Hippocampal formation (tissue), 2 donors: ENCODE measurements around the gene WEE2.

ENCODE experiments used
- DNase-seq, 2 donors: peaks; one replicate each; lab custom pipeline; 2025; lab: John Stamatoyannopoulos, UW

The WEE2 gene

DNA sequence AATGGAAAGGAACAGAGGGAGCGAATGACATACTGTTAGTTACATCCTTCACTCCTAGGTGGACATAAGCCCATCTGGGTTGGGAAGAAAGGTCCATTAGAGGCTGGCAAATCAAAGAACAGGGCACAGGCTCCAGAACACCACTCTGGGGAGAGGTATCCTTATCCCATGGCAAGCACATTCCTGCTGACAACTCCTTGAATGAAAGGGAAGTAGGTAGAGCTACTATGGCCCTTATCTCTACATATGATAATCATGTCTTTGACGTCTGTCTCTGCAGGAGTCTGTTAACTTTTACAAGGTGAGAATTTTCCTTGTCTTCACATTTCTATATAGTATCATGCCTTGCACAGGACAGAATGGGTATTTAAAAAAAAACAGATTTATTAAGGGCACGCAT, 16.6 kb upstream of the WEE2 start:
- DNase-seq: no peak

DNA sequence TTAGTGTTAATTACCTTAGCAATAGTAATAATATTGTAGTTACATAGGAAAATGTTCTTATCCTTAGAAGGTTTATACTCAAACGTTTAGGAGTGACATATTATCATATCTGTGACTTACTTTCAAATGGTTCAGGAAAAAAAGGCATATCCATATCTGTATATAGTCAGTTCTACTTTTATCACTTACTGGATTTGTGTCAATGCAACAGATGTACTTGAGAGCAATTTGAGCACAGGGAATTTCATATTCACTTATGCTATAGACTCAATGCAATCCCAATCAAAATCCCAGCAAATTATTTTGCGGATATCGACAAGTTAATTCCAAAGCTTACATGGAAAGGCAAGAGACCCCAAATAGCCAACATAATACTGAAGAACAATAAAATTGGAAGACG, 16.2 kb upstream of the WEE2 start:
- no peak for DNase-seq

DNA sequence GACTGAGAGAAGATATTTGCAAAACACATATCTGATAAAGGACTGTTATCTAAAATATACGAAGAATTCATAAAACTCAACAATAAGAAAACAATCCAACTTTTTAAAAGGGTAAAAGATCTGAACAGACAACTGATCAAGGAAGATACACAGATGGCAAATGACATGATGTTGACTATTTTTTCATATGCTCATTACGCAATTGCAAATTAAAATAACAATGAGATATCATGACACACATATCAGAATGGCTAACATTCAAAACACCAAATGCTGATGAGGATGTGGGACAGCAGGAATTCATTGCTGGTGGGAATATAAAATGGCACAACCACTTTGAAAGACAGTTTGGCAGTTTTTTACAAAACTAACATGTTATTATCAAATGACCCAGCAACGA, 15.1 kb upstream of the WEE2 start:
- no peak for DNase-seq

DNA sequence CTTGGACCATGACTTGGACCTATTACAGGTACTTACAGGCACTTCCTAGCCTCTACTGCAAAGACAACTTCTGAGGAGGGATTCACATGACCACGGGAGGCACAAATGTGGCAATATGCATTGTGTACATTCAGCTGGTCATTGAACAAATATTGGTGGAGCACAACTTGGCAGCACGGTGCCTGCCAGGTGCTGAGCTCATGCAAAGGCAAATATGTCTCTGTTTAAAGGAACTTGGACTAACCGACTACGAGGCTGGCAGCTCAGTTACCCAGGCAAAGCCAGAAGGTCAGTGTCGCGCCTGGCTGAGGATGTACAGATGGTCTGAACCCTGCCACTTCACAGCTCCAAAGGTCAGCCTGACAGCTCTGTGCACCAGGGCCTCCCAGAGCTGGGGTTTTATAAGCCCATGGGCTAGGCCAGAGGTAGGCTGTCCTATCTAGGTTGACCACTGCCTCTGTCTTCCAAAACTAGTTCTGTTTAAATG, 12.3 kb upstream of the WEE2 start:
- DNase-seq: no peak

DNA sequence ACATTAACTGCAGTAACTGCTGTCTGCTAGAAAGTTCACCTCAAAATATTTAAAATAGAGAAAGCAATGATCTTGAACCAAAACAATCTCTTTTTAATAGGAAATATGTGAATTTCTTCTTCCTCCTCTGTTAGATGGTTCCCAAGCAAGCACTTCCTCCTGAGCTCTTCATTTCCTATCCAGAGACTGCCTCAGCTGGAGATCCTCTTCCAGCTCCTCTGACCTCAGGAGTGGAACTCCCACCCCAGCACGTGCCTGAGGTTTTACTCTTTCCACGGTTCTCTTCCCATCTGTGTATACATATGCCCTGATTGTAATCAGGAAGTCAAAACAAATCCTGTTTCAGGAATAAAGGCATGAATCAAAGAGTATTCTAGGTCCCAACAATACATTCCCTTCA, 11.8 kb upstream of the WEE2 start:
- no peak for DNase-seq

DNA sequence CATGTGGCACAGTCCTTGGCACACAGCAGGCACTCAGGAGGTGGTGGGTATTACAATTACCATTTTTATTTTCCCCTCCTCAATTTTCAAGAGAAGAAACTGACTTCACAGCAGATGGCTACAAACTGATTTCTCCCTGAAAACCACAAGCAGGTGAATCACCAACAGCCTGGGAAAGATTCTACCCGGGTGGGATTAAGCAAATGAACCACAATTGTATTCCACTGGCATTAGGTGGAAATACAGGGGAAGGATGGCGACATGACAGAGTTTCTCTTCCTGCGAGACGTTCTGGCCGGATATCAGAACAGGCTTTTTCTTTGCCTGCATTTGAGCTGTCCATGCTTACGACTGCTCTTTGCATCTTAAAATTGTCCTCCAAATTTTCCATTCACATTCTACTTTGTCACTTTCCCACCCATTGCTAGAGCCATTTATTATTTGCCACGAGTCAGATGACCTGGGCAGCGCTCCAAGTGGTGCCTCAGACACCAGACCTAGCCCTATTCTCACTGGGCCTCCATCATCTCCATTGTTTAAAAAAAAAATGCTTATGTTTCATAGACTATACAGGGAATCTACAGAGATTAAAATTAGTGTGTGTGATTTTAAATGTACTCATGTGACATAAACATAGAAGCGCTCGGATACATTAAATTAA, 10.8 kb upstream of the WEE2 start:
- DNase-seq: peak; percentile 35 to 70

DNA sequence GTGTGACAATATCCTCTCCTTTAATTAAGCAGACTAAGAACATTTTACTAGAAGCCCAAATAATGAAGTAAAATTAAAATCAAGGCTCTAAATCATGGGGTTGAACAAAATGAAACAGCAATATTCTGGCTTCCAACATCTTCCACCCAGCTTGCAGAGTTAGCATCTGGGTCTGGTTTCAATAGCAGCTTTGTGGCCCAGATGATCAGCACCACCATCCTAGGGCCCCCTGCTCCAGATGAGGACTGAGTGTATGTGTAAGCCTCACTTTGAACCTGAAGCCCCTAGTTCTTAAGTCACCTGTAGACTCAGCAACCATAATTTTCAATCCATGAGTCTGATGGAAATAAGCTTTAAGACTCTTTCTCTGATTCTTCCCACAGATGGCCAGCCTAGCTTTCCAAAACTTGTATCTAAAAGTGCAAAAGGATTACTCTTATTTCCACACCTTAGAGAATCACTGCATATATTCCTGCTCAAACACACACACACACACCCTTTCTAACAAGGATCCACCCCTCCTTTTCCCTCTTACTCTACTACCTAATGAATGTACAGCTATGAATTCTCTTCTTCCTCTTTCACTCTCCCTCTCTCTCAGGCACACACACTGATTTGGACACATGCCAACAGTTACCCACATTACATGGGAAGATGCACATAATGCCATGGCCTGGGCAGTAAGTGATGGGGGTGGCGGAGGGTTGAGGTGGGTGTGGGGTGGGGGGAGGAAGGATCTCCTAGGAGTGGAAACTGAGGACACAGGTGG, 9.7 kb upstream of the WEE2 start:
- DNase-seq: no peak

DNA sequence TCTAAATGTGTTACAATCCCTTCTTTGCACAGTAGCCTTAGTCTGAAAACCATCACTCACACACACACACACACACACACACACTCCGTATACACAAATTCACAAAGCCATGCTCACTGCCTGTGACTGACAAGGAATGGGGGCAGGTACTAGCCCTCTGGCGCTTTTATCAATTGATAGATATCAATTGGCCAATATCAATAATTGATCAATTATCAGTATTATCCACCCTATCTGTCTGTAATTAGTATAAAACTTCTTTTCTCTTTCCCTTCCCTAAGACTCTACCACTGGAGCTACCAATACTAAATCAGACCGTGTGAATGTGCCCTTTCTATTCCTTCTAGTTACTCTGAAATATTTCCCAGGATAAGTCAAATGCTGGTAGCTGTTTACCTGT, 8.3 kb upstream of the WEE2 start:
- DNase-seq: no peak

DNA sequence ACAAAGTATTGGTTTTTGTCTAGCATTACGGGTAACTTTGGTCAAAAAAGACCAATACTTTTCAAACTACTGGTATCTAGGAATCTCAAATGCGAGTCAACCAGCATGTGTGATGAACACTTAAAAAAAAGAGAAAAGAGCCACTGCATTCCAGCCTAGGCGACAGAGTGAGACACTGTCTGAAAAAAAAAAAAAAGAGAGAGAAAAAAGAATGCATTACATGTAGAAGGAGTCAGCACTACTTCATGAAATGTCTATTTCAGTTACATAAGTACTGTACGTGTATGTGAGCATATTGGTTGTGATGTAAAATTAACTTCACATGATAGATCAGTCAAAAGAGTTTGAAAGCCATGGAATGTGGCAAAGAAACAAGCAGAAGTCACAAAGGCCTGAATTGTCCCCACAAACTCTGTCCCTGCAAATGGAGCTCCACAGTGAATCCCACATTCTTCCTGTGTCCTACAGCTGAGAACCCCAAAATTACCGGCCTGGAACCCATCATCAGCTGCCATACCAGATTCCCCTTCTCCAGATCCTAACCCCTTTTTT, 7.8 kb upstream of the WEE2 start:
- DNase-seq: peak in 1 of 2 donors; percentile 38

DNA sequence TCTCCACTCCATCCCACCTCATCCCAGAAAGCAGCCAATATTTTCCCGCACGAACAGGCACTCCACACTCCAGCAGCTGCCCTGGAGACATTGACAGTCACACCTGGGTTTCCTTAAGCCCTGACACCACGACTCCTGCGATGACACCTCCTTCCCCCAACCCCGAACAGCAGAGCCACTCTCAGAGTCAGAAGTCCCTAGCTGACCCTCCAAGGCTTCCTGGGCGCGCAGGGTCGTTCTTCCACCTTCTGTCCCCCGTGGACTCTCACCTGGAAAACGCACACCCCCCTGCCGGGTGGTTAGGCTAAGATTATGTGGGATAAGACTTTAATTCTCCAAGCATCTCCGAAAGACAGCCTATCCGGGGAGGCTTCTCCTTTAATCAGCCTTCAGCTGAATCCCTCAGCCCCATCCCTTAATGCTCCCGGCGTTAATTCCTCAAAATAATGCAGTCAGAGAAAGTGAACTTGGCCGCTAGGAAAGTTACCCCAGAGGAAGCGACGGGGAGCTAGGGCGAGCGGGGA, 7.2 kb upstream of the WEE2 start:
- DNase-seq: no peak

DNA sequence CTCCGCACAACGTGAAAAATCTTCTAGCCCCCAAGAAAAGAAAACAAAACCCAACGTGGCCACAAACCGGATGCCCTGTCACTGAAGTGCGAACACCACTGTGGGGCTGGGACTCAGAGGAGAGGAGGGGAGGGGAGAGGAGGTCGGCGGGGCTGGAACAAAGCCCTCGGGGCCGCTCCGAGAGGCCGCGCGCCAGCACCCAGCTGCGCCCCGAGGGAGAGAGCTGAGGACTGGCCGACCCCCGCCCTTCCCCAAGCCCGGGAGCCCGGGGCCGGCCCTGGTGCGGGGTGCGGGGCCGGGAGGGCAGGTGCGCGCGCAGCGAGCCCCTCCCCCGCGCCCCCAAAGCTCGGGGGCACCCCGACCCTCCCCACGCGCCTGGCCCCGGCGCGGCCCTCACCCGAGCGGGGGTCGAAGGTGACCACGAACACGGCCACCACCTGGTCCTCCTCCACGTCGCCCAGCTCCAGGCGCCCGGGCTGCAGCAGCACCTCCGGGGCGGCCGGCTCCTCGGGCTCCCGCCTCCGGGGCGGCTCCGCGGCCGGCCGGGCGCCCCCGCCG, 6.6 kb upstream of the WEE2 start:
- peak in 1 of 2 donors; percentile 66 for DNase-seq

DNA sequence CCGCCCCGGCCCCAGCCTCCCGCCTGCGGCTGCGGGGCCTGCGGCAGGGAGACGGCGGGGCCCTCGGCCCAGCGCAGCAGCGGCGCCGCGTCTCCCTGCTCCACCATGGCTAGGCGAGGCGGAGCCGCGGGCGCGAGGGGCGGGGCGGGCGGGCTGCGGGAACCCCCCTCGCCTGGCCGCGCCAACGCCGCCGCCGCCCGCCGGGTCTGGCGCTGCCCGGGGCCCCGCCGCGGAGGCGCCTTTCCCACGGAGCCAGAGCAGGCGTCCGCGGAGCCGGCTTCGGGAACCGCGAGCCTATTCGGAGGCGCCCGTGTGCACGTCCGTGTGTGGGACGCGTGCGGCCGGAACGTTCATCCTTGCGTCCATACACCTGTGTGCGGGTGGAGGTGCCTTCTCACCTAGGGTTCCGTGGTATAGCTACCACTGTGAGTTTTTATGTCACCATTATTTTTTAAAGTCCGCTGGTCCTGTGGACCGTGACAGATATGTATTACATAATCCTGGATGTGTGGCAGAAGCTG, 6.0 kb upstream of the WEE2 start, which contains the start of gene DENND11:
DENND11 (minus strand) TSS at position 120 of the 521 bp plus-strand sequence; CDS start at position 107, 13 bp downstream.
- DNase-seq: peak; percentile 41 to 63

DNA sequence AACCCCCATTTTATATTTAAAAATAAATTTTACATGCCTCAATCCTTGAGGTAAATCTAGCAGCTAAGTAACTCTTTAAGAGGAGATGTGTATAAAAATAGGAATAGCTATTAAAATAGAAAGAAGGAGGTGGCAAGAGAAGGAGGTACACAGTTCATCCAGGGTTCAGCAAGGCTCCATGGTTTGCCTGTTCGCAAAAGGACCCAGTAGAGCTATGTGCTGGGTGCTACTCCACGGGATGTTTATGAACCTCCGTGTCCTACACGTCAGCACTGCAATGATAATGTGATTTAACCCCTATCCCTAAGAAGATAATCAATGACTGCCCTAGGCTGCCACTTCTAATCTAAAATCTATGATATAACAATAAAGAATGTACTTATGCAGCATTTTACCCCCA, 5.3 kb upstream of the WEE2 start:
- DNase-seq: no peak

DNA sequence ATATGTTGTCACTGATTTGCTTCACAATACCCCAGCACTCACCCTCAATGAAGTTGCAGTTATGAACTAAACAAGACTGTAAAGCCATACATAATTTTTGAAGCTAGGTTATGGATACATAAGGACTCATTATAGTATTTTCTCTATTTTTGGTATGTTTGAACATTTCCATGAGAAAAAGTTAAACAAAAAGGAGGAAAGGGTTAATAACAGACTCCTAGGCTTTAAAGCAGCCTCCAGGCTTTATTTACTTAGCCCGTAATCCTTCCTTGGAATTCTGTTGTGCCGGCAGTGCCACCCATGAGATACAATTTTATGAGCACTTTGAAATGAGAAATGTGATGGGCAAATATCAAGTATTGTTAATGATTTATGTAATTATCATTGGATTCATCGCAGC, 4.0 kb upstream of the WEE2 start:
- no peak for DNase-seq

DNA sequence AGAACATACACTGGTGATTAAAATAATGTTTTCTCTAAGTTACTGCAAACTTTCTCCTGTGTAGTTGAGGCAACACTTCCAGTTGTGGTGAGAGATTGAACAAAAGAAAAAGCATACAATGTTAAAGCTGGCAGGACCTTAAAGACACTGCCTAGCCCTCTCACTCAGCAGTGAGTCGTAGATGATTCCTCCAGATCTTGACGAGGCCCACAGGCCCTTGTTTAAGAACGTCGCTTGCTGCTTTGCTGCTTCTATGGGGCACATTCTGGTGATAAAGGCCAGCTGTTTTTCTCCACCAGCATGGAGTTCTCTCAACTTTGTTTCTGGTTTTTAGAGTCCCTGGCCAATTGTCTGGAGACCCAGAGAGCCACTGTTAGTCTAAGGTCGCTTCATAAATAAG, 3.4 kb upstream of the WEE2 start:
- DNase-seq: no peak

DNA sequence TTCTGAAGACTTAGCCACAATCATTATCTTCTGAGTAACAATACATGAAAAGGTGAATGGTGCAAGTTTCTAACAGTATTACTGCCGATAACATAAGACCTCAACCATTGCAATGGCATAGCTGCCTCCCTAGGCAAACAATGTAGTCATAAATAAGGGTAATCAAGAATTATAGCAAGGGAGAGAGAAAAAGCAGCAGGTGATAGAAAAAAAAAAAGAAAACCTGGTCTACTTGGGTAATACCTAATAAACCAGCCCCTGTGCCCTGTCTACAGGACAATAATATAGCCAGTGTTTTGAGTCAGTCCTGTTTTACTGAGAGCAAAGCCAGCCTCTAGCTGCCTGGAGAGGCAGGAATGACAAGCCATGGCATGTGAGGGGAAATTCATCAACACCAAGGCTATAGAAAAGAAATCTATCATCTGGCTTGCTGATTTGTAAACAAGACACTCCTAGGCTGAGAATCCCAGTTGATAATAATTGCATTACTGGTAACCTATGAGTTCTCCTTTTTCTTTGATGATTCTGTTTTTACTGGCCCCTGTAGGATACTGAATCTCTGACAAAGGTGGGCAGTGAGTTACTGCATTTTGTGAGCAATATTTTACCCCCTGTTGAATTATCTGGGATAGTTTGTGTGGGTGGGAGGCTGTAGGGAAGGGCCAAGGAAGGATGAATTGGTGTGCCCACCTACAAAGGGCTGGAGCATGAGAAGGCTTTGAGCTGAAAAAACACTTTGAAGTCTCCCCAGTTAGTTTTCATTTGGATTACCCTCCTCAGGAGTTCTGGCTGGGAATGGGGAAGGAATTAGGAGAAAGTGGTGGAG, 1.7 kb upstream of the WEE2 start:
- no peak for DNase-seq

DNA sequence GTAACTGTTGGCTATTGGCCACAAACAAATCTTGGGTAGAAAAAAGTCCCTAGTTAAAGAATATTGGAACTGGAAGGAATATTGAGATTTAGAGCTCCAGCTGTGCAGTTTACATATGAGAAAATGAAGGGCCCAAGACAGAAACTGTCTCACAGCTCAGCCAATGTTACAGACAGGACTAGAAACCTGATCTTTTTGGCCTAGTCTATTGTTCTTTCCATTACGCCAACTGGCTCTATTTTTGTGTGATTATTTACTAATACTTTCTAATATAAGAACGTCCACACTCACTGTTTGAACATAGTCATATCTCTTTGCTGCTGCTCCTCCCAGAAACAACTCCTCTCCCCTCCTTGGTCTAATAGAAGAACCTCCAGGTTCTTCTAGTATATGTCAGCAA, 1.2 kb downstream of the WEE2 start:
- no peak for DNase-seq

DNA sequence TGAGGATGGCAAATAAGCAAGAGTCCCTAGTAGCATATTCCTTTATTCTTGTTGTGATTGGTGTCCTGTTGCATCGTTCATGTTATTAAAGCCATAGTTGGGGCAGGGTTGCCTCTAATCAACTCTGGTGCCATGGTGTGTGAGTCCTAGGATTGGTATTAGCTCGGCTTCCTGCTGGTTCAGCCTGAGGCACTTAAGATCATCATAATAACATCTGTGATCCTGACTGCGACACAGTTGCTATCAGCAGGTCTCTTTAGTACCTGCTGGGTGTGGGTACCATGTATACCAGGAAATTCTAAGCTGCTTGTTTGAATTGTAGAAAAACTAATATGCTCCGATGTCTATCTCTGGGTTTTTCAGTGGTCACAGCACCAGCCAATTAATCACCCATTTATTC, 1.6 kb downstream of the WEE2 start:
- DNase-seq: no peak

DNA sequence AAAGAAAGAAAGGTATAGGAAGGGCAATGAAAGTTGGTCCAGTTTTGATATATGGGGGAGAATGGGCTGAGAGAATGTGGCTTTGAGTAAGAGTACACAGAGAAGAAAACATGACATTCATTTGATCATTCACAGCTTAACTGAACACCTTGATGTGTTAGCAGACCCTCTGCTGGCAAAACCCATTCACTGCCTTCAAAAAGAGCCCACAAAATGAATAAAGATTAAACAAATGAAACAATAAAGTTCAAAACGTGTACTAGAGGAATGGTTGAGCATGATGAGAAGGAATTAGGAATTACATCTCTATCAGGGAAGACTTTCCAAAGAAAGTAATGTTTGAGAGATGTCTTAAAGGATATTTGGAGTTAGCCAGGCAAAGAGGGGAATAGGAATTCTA, 2.1 kb downstream of the WEE2 start:
- no peak for DNase-seq

DNA sequence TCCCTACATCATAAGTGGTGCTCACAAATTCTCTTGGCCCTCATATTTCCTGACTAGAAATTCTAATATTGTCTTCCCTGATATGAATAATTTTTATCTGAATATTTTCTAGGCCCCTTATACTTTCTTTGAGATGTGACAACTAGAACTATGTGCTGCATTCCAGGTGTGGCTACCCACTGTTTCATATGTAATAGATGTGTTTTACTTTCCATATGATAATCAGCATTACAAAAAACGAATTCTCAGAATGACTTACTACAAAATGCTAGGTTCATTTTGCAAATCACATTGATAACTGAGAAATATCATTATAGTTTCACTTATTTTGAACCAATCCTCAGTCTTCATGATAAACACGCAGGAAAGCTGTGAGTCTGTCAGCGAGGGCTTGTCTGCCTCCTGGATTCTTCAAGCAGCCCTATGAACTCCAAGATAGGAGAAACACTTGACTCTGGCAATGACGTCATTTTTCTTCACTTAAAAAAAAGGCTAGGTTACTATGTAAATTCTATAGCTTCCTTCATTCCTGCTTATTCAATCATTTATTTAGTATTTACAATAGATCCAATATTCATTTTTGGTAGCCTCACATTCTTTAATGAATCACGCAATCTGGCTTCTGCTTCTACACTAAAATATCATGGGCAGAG, 4.6 kb downstream of the WEE2 start:
- no peak for DNase-seq

DNA sequence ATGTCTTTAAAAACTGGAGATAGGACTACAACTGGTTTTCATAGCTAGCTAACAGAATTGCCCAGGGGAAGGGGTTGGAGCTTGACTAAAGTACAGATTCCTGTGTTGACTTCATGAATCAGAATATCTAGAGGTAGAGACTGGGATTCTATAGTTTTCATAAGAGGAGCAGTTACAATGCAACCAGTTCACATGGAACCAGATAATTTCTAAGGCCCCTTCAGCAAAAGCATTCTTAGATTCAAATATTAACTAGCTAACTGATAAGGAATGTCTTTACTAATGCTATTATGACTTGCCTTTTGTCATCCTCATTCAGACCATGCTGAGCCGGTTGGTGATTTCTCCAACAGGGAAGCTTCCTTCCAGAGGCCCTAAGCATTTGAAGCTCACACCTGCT, 5.7 kb downstream of the WEE2 start:
- DNase-seq: no peak
